Keratinocyte (primary cell): ENCODE measurements around the gene ADGRL3. TPM values are rescaled to one million over a fixed set of nuclear protein-coding genes. Genes with fewer than 3 reads are reported as not detected.

Source experiments
- DNase-seq: peaks from one replicate; pipeline ENCODE4 v3.0.0-alpha.2; 2011; ENCODE audit warnings: low read depth, missing footprints, low spot score
- FAIRE-seq: peaks from 2 replicates; lab custom pipeline; 2011; peaks lifted over from hg19 to GRCh38; lab: Jason Lieb, UNC
- H2AFZ ChIP-seq: 2 replicates; pipeline ENCODE4 v1.6.0; 2012; ENCODE audit warnings: low read length, control low read depth, inconsistent platforms; ENCODE audit not compliant: control insufficient read depth
- H3K27ac ChIP-seq: 2 replicates; pipeline ENCODE4 v1.5.1; 2011; ENCODE audit warnings: low read length; ENCODE audit not compliant: control insufficient read depth, insufficient read depth
- H3K27me3 ChIP-seq: 3 replicates; pipeline ENCODE4 v1.6.0; 2011; ENCODE audit warnings: low read length; ENCODE audit not compliant: control insufficient read depth, insufficient read depth; ENCODE audit errors: extremely low read depth
- H3K36me3 ChIP-seq, 2 experiments: 2 replicates in 1 of 2; 3 replicates in 1 of 2; pipeline ENCODE4 v1.5.1; 2011; ENCODE audit warnings: low read length in 2 of 2, mild to moderate bottlenecking in 1 of 2; ENCODE audit not compliant: control insufficient read depth in 2 of 2, insufficient read depth in 2 of 2; ENCODE audit errors: extremely low read depth in 1 of 2
- H3K4me1 ChIP-seq: 3 replicates; pipeline ENCODE4 v1.5.1; 2011; ENCODE audit warnings: low read length; ENCODE audit not compliant: control insufficient read depth, insufficient read depth; ENCODE audit errors: extremely low read depth
- H3K4me2 ChIP-seq: 3 replicates; pipeline ENCODE4 v1.6.0; 2011; ENCODE audit warnings: low read depth, low read length; ENCODE audit not compliant: control insufficient read depth, insufficient read depth; ENCODE audit errors: extremely low read depth
- H3K4me3 ChIP-seq, 3 experiments: fragments of 200-600 bp in 1 of 3; sonication (generic) in 1 of 3; 2 replicates in 2 of 3; 3 replicates in 1 of 3; pipeline ENCODE4 v1.5.1; 2011 to 2016; ENCODE audit warnings: low read length in 3 of 3, mild to moderate bottlenecking in 3 of 3, control low read depth in 2 of 3, inconsistent platforms in 1 of 3, low read depth in 1 of 3, mixed read lengths in 1 of 3, mixed run types in 1 of 3, moderate library complexity in 1 of 3; ENCODE audit not compliant: control insufficient read depth in 2 of 3, insufficient read depth in 2 of 3; ENCODE audit errors: extremely low read depth in 1 of 3
- H3K79me2 ChIP-seq: 2 replicates; pipeline ENCODE4 v1.6.0; 2012; ENCODE audit warnings: low read length; ENCODE audit not compliant: control insufficient read depth, insufficient read depth
- H3K9ac ChIP-seq: 3 replicates; pipeline ENCODE4 v1.6.0; 2011; ENCODE audit warnings: low read length; ENCODE audit not compliant: control insufficient read depth, insufficient read depth; ENCODE audit errors: extremely low read depth
- H3K9me1 ChIP-seq: 3 replicates; pipeline ENCODE4 v1.6.0; 2011; ENCODE audit warnings: low read length; ENCODE audit not compliant: control insufficient read depth, insufficient read depth; ENCODE audit errors: extremely low read depth
- H3K9me3 ChIP-seq: 2 replicates; pipeline ENCODE4 v1.5.1; 2012; ENCODE audit warnings: low read depth, low read length; ENCODE audit not compliant: control insufficient read depth
- H4K20me1 ChIP-seq: 3 replicates; pipeline ENCODE4 v1.6.0; 2011; ENCODE audit warnings: low read length; ENCODE audit not compliant: control insufficient read depth, insufficient read depth; ENCODE audit errors: extremely low read depth
- EZH2 ChIP-seq: IDR thresholded peaks from one replicate; pipeline ENCODE4 v1.6.1; 2012; ENCODE audit warnings: inconsistent platforms, mild to moderate bottlenecking, low read length, moderate library complexity
- dilution Hi-C: fragments of 300-500 bp; cut with MboI; formaldehyde crosslinking; loops from one replicate; pipeline ENCODE4 v1.7.0; 2020; ENCODE audit warnings: low sequenced_read_pairs; ENCODE audit not compliant: extremely low pct_ligation_motif_present
- polyA plus RNA-seq, 5 experiments: library from polyadenylated mRNA; depleted of rRNA in 3 of 5; stranded (reverse) in 3 of 5; stranded (forward) in 1 of 5; unstranded in 1 of 5; fragments of >200 nt; gene quantifications; 1 replicate in 1 of 5; 2 replicates in 3 of 5; 3 replicates in 1 of 5; pipeline versions ENCODE4 v1.2.1 to v1.2.3, GENCODE V29; 2011 to 2012; ENCODE audit warnings: missing spikeins in 2 of 5, low read depth in 1 of 5, low replicate concordance in 1 of 5
- TF ChIP-seq, protein P1 (sequence below), 3 experiments: IDR thresholded peaks in 1 of 3; conservative IDR thresholded peaks in 1 of 3; optimal IDR thresholded peaks in 1 of 3; 2 replicates in 2 of 3; 3 replicates in 1 of 3; pipeline versions ENCODE3 to v1.5.1; 2011; ENCODE audit warnings: low read length in 3 of 3, mild to moderate bottlenecking in 3 of 3, moderate library complexity in 2 of 3, control low read depth in 1 of 3, inconsistent platforms in 1 of 3; ENCODE audit not compliant: insufficient read depth in 2 of 3; ENCODE audit errors: extremely low read depth in 1 of 3

Gene ADGRL3
- polyA plus RNA-seq, 1 donor (not counting 4 experiments of a cell fraction or from before 2014, with no cell fraction given) = 0.18 TPM

- H3K36me3 ChIP-seq = no peaks in the 10 kb centered on the region
- no peak for DNase-seq
- H3K79me2 ChIP-seq = no peaks in the 10 kb centered on the region
- H3K27ac ChIP-seq = no peak overlapping the region
- no peaks in the 10 kb centered on the region for H3K9me3 ChIP-seq
- no peak overlapping the region for H3K9ac ChIP-seq
- H3K4me2 ChIP-seq = no peak overlapping the region
- no peaks in the 10 kb centered on the region for H3K4me1 ChIP-seq
- H4K20me1 ChIP-seq = no peaks in the 10 kb centered on the region
- H3K4me3 ChIP-seq = no peak overlapping the region
- H3K27me3 ChIP-seq = peaks cover 8% of the 10 kb centered on the region
- TF ChIP-seq EZH2 = no peak
- TF ChIP-seq, protein P1, sequence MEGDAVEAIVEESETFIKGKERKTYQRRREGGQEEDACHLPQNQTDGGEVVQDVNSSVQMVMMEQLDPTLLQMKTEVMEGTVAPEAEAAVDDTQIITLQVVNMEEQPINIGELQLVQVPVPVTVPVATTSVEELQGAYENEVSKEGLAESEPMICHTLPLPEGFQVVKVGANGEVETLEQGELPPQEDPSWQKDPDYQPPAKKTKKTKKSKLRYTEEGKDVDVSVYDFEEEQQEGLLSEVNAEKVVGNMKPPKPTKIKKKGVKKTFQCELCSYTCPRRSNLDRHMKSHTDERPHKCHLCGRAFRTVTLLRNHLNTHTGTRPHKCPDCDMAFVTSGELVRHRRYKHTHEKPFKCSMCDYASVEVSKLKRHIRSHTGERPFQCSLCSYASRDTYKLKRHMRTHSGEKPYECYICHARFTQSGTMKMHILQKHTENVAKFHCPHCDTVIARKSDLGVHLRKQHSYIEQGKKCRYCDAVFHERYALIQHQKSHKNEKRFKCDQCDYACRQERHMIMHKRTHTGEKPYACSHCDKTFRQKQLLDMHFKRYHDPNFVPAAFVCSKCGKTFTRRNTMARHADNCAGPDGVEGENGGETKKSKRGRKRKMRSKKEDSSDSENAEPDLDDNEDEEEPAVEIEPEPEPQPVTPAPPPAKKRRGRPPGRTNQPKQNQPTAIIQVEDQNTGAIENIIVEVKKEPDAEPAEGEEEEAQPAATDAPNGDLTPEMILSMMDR (optimal IDR thresholded peaks at IDR 0.05 in 1 of 3, IDR thresholded peaks at IDR 0.05 in 1 of 3, conservative IDR thresholded peaks at IDR 0.05 in 1 of 3; ENCODE audit: extremely low read depth in 1 of 3, insufficient read depth in 2 of 3, low read length in 3 of 3) = no peak
- no peaks in the 10 kb centered on the region for H3K9me1 ChIP-seq
- dilution Hi-C loops = no loop called here
- no peak for FAIRE-seq
- H2AFZ ChIP-seq = no peak overlapping the region
These were observed 5.0 kb upstream of the ADGRL3 start for GRCh38 chr4:61195101-61195500.

DNA sequence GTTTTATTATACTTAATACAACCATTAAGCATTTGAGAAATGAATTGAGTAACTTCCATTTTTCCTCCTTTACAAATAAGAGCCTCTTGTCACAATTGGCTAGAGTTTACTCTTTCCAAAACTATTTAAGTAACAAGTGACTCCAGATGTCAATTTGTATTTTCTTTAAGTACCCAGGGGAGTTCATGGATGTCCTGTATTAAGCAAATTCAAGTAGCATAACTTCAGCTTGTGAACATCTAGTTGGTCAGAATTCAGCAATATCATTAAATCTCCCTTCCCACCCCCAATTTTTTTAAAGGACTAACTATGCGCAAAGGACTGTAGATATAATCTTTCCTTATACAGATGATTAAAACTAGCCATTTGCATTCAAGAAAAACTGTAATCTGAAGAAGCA lies 1.4 kb upstream of the ADGRL3 start:
- H3K27me3 ChIP-seq = peaks cover 37% of the 10 kb centered on the region
- no peak for DNase-seq
- no peaks in the 10 kb centered on the region for H3K79me2 ChIP-seq
- dilution Hi-C loops = no loop called here
- H3K4me1 ChIP-seq = peaks cover 18% of the 10 kb centered on the region
- no peak overlapping the region for H3K9ac ChIP-seq
- no peak overlapping the region for H3K4me2 ChIP-seq
- no peaks in the 10 kb centered on the region for H4K20me1 ChIP-seq
- H3K27ac ChIP-seq = no peak overlapping the region
- H2AFZ ChIP-seq = no peak overlapping the region
- H3K9me3 ChIP-seq = no peaks in the 10 kb centered on the region
- H3K4me3 ChIP-seq = no peak overlapping the region
- H3K36me3 ChIP-seq = no peaks in the 10 kb centered on the region
- TF ChIP-seq EZH2 = no peak
- TF ChIP-seq, protein P1 (optimal IDR thresholded peaks at IDR 0.05 in 1 of 3, IDR thresholded peaks at IDR 0.05 in 1 of 3, conservative IDR thresholded peaks at IDR 0.05 in 1 of 3; ENCODE audit: extremely low read depth in 1 of 3, insufficient read depth in 2 of 3, low read length in 3 of 3) = no peak
- no peaks in the 10 kb centered on the region for H3K9me1 ChIP-seq
- FAIRE-seq = no peak
